ENCODE data around the gene TTLL10.
"Not testable (repeated sequence)": the region's sequence is repeated elsewhere in the genome, so short reads cannot be mapped to it uniquely, and the experiment has no call there.

TTLL10 gene

GRCh38 chr1:1173061-1173792, 453 bp upstream of the TTLL10 start:
- no peak for DNase-seq (ENCODE audit: low spot score)

- DNase-seq (ENCODE audit: low spot score), result no peak
Observed at GRCh38 chr1:1175221-1176062, 1.8 kb downstream of the TTLL10 start.

DNA sequence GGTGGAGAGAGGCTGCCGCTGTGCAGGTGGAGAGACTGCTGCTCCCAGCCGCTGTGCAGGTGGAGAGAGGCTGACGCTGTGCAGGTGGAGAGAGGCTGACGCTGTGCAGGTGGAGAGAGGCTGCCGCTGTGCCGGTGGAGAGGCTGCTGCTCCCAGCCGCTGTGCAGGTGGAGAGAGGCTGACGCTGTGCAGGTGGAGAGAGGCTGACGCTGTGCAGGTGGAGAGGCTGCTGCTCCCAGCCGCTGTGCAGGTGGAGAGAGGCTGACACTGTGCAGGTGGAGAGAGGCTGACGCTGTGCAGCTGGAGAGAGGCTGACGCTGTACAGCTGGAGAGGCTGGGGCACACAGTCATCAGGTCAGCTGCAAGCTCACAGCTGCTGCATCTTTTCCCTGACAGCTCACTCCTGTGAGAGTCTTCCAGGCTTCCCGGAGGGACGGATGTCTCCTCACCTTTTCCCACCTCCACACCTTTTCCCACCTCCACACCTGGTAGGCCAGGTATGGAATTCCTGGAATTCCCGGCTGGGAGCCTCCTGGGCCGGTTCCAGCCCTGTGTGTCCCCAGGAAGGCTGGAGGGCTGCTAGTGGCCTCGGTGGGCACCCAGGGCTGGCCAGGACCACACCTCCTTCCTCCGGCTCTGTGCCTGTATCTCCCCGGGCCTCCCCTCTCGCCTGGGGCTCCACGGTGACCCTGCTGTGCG, 2.5 kb downstream of the TTLL10 start:
- not testable (repeated sequence) for DNase-seq (ENCODE audit: low spot score)

DNA sequence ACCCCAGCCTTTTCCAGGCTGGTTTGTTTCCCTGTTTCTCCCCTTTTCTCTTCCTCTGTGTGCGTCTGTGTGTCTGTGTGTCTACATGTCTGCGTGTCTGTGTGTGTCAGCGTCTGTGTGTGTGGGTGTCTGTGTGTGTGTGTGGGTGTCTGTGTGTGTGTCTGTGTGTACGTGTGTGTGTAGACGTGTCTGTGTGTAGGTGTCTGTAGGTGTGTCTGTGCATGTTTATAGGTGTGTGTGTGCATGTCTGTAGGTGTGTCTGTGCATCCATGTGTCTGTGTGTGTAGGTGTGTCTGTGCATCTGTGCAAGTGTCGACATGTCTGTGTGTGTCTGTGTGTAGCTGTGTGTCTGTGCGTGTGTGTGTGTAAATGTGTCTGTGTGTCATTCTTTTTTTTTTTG, 3.3 kb downstream of the TTLL10 start:
- no peak for DNase-seq (ENCODE audit: low spot score)

GRCh38 chr1:1177452-1178206, 3.9 kb downstream of the TTLL10 start:
- no peak for DNase-seq (ENCODE audit: low spot score)

DNA sequence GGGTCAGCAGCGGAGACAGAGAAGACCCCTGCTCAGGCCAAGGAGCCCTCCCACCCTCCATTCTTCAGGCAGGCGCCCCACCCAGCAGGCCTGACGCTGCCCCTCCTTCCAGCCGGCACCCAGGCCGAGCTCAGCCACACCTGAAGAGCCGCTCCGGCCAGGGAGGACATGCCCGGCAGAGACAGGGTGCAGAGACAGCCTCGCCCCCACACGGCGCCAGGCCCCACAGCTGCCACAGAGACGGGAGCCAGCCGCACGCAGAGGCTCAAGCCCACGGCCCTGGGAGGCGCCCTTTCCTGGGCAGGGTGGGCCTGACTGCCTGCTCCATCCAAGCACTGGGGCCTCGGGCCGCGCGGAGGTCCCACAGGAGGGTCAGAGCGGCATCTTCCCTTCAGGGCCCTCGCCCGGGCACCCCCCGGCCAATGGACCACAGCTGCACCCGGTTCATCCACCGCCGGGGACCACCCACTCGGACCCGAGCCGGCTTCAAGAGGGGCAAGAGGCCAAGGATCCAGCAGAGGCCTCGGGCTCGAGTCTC, 5.2 kb downstream of the TTLL10 start:
- no peak for DNase-seq (ENCODE audit: low spot score)

GRCh38 chr1:1179346-1179982, 5.8 kb downstream of the TTLL10 start:
- no peak for DNase-seq (ENCODE audit: low spot score)

DNA sequence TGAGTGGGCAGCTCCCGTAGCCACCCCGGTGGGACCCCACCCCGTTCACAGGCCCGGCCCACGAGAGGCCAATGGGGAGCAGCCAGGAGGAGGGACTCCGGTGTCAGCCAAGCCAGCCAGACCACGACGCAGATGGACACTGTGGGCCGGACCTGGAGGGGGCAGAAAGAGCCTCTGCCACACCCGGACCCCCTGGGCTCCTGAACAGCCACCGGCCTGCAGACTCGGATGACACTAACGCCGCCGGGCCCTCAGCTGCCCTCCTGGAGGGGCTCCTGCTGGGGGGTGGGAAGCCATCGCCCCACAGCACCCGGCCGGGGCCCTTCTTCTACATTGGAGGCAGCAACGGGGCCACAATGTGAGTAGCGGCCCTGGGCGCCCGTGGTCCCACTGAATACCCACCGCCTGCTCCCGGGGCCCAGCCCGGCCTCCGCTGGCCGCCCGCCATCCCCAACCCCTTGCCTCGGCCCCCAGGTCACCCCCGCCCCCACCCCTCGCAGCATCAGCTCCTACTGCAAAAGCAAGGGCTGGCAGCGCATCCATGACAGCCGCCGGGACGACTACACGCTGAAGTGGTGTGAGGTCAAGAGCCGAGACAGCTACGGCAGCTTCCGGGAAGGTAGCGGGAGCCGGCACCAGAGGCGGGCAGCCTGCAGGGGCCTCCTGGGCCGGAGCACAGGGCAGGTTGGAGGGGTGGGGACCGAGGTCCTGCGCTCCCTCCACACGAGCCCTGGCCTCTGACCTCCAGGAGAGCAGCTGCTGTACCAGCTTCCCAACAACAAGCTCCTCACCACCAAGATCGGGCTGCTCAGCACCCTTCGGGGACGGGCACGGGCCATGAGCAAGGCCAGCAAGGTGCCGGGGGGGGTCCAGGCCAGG, 6.5 kb downstream of the TTLL10 start:
- DNase-seq (ENCODE audit: low spot score), result no peak

DNA sequence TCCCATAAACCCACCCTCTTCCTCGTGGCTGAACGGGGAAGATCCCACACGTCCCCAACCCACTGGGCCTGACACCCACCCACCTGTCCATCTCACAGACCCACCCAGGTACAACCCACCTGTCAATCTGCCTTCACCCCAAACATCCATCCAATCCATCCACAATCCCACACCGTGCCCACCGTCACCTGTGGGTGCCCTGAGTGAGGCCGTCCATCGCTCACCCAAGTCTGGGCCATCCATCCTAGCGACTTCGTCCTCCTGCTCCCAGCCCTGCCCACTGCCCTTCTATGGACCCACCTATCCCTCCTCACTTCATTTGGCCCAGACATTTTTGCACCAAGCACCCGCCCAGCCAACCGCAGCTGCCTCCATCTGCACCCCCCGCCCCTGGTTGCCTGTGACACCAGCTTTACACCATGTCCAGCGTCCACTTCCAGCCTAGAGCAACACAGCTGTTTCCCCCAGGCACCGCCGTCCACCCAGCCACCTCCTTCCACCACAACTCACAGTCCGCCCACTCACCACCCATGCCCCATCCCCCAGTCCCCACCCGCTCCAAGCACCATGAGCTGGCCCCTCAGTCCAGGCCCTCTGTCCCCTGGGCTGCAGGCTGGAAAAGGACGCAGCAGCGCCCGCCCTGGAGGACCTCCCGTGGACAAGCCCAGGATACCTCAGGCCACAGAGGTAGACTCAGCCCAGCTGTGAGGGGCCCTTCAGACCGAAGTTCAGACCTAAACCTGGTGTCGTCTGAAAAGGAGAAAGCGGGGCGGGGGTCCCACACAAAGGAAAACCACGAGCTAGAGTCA, 7.7 kb downstream of the TTLL10 start:
- no peak for DNase-seq (ENCODE audit: low spot score)

DNA sequence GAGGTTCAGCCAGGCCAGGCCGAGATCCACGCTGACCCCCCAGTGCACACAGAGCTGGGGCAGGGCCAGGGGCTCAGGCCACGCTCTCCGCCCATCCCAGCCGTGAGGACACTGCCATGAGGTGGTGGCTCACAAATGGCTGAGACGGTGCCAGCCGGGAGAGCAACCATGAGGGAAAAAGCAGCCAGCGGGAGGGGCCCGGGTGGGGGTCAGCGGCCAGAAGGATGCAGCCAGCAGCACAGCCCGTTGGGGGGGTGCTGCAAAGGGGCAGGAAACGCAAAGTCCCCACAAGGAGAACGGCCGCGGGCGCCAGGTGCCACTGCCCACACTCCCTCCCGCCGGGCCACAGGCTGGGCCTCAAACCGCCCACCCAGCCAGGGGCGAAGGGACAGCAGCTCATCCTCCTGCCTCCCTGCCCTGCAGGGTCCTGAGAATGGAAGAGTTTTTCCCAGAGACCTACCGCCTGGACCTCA, 8.3 kb downstream of the TTLL10 start:
- DNase-seq (ENCODE audit: low spot score), result no peak

DNA sequence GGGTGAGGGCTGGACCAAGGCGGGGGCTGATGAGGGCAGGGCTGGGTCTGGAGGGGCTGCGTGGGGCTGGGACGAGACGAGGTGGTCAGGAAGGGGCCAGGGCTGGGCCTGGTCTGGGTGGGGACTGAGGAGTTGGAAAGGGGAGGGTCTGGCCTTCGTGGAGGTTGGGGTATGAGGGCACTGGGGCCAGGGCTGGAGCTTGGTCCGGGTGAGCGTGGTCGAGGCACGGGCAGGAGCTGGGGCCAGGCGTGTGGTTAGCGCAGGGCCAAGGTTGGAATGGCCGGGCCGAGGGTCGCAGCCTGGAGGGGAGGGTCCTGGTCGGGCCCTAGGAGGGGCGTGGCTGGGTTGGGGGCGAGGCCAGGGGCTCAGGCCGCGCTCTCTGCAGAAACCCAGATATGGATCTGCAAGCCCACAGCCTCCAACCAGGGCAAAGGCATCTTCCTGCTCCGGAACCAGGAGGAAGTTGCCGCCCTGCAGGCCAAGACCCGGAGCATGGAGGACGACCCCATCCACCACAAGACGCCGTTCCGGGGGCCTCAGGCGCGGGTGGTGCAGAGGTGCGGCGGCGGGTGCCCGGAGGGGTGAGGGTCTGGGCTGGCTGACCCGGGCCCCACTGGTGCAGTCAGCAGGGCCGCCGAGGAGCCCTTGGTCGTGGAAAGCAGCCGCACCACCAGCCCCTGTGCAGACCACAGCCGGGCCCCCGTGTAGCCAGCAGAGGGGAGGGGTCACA, 9.0 kb downstream of the TTLL10 start:
- DNase-seq (ENCODE audit: low spot score), result no peak

DNA sequence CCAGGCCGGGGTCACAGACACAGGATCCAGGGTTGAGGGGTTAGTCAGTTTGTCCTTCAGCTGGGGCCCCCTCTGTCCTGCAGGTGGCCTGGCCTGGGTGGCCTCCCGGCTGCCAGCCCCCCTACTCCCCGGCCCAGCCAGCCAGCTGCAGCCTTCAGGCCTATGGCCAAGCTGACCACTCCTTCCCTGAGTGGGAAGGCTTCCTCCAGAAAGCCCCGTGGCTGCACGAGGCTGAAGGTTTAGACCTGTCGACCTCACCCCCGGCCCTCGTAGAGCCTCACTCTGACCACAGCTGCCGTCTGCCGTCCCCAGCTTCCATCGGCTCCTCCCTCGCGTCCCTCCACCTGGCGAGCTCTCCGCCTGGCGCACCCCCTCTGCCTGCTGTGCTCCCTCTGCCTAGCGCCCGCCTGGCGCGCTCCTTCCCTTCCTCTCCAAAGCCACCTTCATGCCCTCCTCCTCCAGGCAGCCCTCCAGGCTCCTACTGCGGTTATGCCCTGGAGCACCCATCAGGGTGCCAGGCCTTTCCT, 9.6 kb downstream of the TTLL10 start:
- no peak for DNase-seq (ENCODE audit: low spot score)

DNA sequence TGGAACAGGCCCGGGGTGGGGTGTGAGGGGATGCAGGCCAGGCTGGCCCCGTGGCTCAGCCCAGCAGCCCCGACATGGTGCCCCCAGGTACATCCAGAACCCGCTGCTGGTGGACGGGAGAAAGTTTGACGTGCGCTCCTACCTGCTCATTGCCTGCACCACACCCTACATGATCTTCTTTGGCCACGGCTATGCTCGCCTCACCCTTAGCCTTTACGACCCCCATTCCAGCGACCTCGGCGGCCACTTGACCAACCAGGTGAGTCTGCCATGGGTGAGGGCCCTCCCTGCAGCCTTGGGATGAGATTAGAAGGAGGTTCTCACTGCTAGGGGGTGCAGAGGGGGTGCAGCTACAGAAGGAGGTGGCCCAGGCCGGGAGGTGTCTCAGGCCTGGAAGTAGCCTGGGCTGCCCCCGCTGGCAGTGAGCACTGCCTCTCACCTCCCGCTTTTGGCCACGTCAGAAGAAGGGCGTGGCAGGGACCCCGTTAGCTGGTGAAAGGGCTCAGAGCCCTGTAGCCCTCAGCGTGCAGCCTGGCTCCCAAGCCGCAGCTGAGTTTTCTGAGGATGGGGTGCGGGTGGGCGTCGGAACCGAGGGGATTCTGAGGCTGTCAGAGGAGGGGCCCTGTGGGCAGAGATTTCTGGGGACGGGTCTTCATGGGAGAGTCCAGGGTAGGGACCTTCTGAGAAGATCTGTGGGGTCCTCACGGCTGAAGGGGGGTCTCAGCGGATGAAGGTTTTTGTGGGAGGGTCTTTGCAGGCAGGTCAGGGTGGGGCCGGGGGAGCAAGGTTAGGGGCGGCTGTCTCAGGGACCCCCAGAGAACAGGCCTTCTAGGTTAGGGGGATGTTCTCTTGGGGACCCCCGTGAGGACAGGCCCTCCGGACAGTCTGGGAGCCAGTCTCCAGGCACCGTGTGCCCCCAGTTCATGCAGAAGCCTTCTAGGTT, 10.4 kb downstream of the TTLL10 start:
- no peak for DNase-seq (ENCODE audit: low spot score)

- no peak for DNase-seq (ENCODE audit: low spot score)
Observed at GRCh38 chr1:1185101-1185765, 11.6 kb downstream of the TTLL10 start.

- DNase-seq (ENCODE audit: low spot score), result no peak
Observed at GRCh38 chr1:1187938-1188337, 14.3 kb downstream of the TTLL10 start.

DNA sequence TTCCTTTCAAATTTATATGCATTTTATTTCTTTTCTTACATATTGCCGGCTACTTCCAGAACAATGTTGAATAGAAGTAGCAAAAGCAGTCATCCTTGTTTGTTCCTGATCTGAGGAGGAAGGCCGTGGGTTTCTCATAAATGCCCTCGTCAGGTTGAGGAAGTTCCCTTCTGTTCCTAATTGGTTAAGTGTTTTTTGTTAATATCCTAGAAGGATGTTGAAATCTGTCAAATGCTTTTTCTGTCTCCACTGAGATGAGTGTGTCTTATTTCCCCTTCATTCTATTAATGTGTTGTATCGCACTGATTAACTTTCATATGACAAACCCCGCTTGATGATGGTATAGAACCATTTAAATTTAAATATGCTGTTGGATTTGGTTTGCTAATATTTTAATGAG, 15.4 kb downstream of the TTLL10 start:
- no peak for DNase-seq (ENCODE audit: low spot score)

- DNase-seq (ENCODE audit: low spot score), result no peak
Observed at GRCh38 chr1:1191734-1192133, 18.1 kb downstream of the TTLL10 start.
